ENCODE measurements around the gene LRMDA.

LRMDA gene

GRCh38 chr10:75754096-75754831, 322.8 kb downstream of the LRMDA start:
- TF ChIP-seq, protein P1, sequence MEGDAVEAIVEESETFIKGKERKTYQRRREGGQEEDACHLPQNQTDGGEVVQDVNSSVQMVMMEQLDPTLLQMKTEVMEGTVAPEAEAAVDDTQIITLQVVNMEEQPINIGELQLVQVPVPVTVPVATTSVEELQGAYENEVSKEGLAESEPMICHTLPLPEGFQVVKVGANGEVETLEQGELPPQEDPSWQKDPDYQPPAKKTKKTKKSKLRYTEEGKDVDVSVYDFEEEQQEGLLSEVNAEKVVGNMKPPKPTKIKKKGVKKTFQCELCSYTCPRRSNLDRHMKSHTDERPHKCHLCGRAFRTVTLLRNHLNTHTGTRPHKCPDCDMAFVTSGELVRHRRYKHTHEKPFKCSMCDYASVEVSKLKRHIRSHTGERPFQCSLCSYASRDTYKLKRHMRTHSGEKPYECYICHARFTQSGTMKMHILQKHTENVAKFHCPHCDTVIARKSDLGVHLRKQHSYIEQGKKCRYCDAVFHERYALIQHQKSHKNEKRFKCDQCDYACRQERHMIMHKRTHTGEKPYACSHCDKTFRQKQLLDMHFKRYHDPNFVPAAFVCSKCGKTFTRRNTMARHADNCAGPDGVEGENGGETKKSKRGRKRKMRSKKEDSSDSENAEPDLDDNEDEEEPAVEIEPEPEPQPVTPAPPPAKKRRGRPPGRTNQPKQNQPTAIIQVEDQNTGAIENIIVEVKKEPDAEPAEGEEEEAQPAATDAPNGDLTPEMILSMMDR (IDR thresholded peaks at IDR 0.05): no peak

- TF ChIP-seq, protein P1 (IDR thresholded peaks at IDR 0.05): no peak
These were observed 324.1 kb downstream of the LRMDA start for GRCh38 chr10:75755528-75755927.

GRCh38 chr10:75761289-75761688, 329.9 kb downstream of the LRMDA start:
- TF ChIP-seq, protein P1 (IDR thresholded peaks at IDR 0.05): no peak

- TF ChIP-seq, protein P1 (IDR thresholded peaks at IDR 0.05): no peak
These were observed 331.0 kb downstream of the LRMDA start for GRCh38 chr10:75762431-75762802.

- TF ChIP-seq, protein P1 (IDR thresholded peaks at IDR 0.05): no peak
These were observed 332.2 kb downstream of the LRMDA start for GRCh38 chr10:75763652-75764051.

GRCh38 chr10:75764974-75765788, 333.8 kb downstream of the LRMDA start:
- TF ChIP-seq, protein P1 (IDR thresholded peaks at IDR 0.05): no peak

GRCh38 chr10:75765789-75766096, 334.3 kb downstream of the LRMDA start:
- TF ChIP-seq, protein P1 (IDR thresholded peaks at IDR 0.05): no peak
